Measurements from ENCODE around the gene PRR20B.
"Not testable (repeated sequence)": the region's sequence is repeated elsewhere in the genome, so short reads cannot be mapped to it uniquely, and the experiment has no call there.

Gene PRR20B

GRCh38 chr13:57147188-57147587 is at the start of gene PRR20B:
Gene PRR20B (plus strand): TSS chr13:57147488. CDS start chr13:57147875, 387 bp downstream.
- not testable (repeated sequence) for DNase-seq (ENCODE audit: low spot score)

GRCh38 chr13:57114945-57115344 is 32.3 kb upstream of the PRR20B start:
- DNase-seq (ENCODE audit: low spot score), result no peak

DNA sequence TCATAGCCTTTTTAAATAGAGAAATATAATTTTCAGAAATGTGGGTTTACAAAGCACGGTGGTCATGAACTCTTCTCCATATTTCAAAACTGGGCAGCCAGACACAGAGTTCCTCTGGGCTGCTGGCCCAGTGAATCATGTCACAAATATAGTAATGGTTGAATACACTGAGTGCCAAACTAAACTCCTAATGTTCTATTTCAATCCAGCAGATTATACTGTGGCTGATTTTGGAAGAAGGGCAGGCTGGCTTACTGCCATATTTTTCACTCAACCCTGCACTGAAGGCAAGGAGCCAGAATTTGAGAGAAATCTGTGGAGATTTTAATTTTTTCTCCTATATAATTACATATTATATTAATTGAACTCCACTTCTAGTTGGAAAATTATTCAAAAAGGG is 23.6 kb upstream of the PRR20B start:
- no peak for DNase-seq (ENCODE audit: low spot score)

DNA sequence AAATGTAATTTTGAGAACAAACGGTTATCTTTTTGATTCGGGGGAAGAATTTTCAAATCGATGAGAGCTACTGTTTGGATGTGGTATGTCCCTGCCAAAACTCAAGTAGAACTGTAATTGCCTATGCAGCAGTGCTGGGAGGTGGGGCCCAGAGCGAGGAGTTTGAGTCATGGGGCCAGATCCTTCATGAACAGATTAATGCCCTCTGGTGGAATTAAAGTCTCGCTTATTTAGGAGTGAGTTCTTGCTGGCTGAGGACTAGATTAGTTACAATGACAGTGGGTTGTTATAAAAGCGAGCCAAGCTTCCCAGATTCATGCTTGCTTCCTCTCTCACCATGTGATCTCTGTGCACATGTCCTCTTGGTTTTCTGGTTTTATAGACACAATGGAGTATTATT is 18.4 kb upstream of the PRR20B start:
- no peak for DNase-seq (ENCODE audit: low spot score)

- DNase-seq (ENCODE audit: low spot score), result no peak
Measured at GRCh38 chr13:57136093-57136492, 11.2 kb upstream of the PRR20B start.

- no peak for DNase-seq (ENCODE audit: low spot score)
Measured at GRCh38 chr13:57137585-57137984, 9.7 kb upstream of the PRR20B start.

DNA sequence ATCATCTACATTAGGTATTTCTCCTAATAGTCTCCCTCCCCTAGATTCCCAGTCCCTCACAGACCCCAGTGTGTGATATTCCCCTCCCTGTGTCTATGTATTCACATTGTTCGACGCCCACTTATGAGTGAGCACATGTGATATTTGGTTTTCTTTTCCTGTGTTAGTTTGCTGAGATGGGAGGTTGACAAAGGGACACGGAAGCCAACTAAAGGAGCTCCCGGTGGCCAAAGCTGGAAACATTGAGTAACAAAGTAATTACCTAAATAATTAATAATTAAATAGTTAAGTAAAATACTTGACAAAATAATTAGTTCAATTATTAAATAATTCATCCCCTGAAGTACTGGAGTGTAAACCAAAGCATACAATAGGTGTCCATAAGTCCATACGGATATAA is 8.3 kb upstream of the PRR20B start:
- DNase-seq (ENCODE audit: low spot score), result no peak

DNA sequence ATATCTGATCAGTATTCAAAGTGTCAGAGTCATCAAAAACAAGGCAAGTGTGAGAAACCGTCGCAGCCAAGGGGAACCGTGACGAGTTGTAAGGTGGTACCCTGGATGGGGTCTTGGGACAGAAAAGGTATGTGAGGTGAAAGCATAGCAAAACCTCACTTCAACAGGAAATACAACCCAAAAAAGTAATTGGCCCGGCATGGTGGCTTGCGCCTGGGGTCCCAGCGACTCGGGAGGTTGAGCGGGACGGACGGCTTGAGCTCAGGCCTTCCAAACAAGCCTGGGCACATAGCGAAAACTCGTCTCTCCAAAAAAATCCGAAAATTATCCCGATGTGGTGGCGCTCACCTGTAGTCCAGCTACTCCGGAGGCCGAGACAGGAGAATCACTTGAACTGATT is 7.5 kb upstream of the PRR20B start:
- DNase-seq (ENCODE audit: low spot score), result not testable (repeated sequence)

GRCh38 chr13:57140235-57140968 is 6.9 kb upstream of the PRR20B start, which contains the start of gene PRR20A:
Gene PRR20A (plus strand): TSS chr13:57140918. CDS start chr13:57141305, 387 bp downstream.
- DNase-seq (ENCODE audit: low spot score), result not testable (repeated sequence)

DNA sequence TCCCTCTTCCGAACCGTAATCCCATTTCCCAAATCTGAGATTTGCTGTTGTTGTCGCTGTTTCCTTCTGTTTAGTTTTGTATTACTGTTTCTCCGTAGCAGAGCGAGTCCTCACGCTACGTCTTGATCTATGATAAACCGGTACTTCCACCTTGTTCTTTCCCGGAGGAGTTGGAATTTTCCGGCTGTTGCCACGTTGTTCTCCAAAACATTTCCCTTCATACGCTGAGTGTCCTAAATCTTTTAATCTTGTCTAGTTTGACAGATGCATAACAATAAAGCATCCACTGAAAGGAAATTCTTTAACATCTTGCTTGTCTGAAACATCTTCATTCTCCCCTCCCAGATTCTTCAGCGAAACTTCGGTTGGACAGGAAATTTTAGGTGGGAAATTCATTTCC is 818 bp downstream of the PRR20B start:
- not testable (repeated sequence) for DNase-seq (ENCODE audit: low spot score)

DNA sequence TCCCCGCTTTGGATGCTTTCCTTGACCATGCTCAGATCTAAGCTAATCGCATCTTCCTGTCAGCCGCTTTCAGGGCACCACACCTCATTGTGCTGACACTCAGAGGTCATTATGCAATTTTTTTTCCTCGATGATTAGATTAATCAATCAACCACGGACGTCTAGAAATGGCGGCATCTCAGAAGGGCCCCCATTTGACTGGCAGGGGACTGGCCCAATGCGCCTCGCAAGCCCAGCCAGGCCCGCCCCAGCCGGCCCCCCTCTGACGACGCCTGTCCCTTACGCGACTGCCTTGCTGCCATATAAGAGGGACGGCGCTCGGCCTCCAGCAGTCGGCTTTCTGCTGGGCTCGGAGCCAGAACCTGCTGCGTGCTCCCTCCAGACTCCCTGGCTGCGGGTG is 6.5 kb downstream of the PRR20B start, which contains the start of gene PRR20C:
Gene PRR20C (plus strand): TSS at position 301 of the 400 bp plus-strand sequence. CDS start 387 bp downstream, outside the sequence.
- not testable (repeated sequence) for DNase-seq (ENCODE audit: low spot score)

DNA sequence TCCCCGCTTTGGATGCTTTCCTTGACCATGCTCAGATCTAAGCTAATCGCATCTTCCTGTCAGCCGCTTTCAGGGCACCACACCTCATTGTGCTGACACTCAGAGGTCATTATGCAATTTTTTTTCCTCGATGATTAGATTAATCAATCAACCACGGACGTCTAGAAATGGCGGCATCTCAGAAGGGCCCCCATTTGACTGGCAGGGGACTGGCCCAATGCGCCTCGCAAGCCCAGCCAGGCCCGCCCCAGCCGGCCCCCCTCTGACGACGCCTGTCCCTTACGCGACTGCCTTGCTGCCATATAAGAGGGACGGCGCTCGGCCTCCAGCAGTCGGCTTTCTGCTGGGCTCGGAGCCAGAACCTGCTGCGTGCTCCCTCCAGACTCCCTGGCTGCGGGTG is 13.0 kb downstream of the PRR20B start, which contains the start of gene PRR20D:
Gene PRR20D (plus strand): TSS at position 301 of the 400 bp plus-strand sequence. CDS start 387 bp downstream, outside the sequence.
- DNase-seq (ENCODE audit: low spot score), result not testable (repeated sequence)

DNA sequence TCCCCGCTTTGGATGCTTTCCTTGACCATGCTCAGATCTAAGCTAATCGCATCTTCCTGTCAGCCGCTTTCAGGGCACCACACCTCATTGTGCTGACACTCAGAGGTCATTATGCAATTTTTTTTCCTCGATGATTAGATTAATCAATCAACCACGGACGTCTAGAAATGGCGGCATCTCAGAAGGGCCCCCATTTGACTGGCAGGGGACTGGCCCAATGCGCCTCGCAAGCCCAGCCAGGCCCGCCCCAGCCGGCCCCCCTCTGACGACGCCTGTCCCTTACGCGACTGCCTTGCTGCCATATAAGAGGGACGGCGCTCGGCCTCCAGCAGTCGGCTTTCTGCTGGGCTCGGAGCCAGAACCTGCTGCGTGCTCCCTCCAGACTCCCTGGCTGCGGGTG is 19.6 kb downstream of the PRR20B start, which contains the start of gene PRR20E:
Gene PRR20E (plus strand): TSS at position 301 of the 400 bp plus-strand sequence. CDS start 387 bp downstream, outside the sequence.
- DNase-seq (ENCODE audit: low spot score), result not testable (repeated sequence)

DNA sequence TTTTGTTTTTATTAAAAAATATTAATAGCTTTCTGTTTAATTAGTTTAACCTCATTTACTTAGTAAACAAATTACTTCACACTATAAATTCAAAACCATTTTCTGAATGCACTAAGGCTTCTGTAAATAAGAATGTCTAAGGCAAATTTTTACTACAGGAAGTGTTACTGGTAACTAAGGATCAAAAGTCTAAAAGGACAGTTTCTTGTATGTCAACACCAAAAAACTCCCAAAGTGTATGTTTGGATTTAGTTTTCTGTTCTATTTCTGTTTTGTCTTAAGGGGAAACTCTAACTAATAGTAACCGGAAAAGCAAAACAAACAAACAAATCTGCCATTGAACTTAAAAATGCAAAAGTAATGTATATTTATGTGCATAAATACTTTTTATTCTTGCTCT is 44.4 kb downstream of the PRR20B start:
- no peak for DNase-seq (ENCODE audit: low spot score)

Measured in AG08396 (cell line).